ENCODE results near the gene NCBP1.
"Not testable (repeated sequence)": the region's sequence is repeated elsewhere in the genome, so short reads cannot be mapped to it uniquely, and the experiment has no call there.

Gene NCBP1

DNA sequence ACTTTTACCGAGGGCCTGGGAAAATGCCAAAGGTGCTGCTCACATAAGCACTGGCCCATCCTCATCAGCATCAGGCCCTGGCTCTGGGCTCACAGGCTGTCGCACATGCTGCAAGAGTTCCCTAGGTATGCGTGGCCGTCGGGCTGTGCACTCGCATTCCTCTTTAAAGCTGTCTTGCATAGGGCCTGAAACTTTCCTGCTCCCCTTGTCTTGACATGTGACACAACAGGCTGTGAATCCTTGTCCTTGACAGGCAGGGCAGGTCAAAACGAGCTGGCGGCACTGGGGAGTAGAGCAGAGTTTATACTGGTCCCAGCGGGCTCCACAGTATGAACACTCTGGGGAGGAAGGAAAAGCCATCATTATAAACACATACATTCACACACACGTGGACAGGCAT, 31.2 kb upstream of the NCBP1 start:
- Mint-ChIP-seq H3K36me3 (ENCODE audit: low read depth) (peaks cover 29% of the 10 kb centered on the region), H3K9me3 (no peaks in the 10 kb centered on the region), H3K27me3 (ENCODE audit: low read depth) (peaks cover 2% of the 10 kb centered on the region), H3K4me3 (no peak overlapping the region), H3K27ac (no peak overlapping the region), H3K4me1 (ENCODE audit: low read depth) (peaks cover 6% of the 10 kb centered on the region)
- DNase-seq (ENCODE audit: low spot score) = no peak

DNA sequence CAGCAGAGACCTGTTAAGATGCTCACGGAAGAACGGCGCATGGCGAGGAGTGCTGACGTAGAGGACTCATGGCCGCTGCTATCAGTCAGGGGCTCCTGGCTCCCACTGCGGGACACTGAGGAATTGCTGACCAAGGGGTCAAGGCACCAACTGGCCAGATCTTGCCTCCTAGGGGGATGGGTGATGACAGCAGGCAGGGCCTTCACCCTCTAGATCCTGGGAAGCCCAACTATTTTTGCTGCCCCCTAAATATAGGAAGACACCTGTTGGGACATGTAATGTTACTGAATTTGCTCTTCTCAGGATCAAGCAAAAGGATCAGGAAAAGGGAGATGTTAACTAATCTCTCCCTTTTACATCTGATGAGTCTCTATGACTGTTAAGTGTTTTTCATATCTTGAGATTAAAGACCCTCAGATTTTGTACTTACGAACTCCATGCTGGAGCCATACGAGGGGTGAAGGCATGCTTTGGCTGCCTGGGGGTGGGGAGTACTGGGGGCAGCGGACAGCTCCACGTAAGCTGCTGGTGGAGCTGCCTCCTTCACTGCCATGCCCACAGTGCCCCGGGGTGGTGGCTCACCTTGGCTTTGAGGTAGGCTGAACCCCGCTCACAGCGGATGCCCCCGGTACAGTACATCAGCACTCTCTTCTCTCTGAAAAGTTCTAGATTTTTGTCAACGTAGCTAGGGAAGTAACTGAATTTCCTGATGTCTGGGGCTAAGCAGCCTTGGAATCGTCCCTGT, 28.5 kb upstream of the NCBP1 start:
- Mint-ChIP-seq H3K27ac (no peak overlapping the region), H3K4me3 (no peak overlapping the region), H3K36me3 (ENCODE audit: low read depth) (peaks cover 30% of the 10 kb centered on the region), H3K27me3 (ENCODE audit: low read depth) (no peaks in the 10 kb centered on the region), H3K4me1 (ENCODE audit: low read depth) (no peaks in the 10 kb centered on the region), H3K9me3 (no peaks in the 10 kb centered on the region)
- DNase-seq (ENCODE audit: low spot score) = no peak

DNA sequence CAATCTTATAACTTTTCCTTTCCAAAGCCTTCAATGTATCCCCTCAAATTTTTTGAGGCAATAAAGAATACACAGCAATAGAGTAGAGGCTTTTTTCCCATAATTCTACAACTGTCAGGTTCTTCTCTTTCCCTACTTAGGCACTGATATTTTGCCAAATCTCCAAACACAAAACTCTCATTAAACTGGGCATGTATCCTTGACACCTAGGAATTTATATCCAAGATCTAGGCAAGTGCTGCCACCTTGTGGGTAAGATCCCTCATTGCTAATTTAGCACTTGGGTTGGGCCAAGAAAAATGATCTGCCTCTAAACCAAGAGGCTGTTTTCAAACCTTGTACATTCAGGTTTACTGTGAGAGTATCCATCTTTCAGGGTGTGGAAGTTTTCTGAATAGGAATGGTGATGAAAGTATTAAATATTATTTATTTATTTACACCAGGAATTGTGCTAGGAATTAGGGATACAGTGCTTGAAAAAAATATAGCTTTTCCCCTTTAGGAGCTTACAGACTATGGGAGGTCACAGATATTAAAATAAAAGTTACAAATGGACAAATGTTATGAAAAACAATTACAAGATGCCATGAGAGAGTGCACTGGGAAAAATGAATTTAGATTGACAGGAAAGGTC, 18.1 kb upstream of the NCBP1 start:
- Mint-ChIP-seq H3K4me1 (ENCODE audit: low read depth) (peaks cover 15% of the 10 kb centered on the region), H3K27me3 (ENCODE audit: low read depth) (no peaks in the 10 kb centered on the region), H3K9me3 (no peaks in the 10 kb centered on the region), H3K36me3 (ENCODE audit: low read depth) (peaks cover 14% of the 10 kb centered on the region), H3K27ac (no peak overlapping the region), H3K4me3 (no peak overlapping the region)
- DNase-seq (ENCODE audit: low spot score) = no peak

DNA sequence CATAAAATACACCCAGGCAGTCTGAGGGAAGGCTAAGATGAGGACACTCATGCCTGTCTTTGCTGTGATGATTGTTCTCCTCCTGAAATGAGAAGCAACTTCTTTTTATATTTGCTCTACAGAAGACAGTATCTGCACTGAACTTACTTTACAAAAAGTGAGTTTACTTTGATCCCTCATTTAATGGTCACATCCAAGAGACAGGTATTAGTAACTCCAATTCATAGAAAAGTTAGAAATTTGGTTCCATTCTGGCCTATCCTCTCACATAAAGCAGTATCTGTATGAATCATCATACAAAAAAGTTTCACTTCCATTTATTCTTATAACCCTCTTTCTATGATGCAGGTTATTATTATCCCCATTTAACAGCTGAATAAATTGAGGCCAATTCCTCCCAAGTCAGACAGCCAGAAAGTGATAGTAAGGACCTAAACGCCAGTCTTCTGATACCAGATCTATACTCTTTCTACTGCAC, 15.6 kb upstream of the NCBP1 start:
- Mint-ChIP-seq H3K4me1 (ENCODE audit: low read depth) (peaks cover 15% of the 10 kb centered on the region), H3K4me3 (no peak overlapping the region), H3K9me3 (no peaks in the 10 kb centered on the region), H3K27me3 (ENCODE audit: low read depth) (no peaks in the 10 kb centered on the region), H3K27ac (no peak overlapping the region), H3K36me3 (ENCODE audit: low read depth) (peaks cover 20% of the 10 kb centered on the region)
- DNase-seq (ENCODE audit: low spot score) = no peak

DNA sequence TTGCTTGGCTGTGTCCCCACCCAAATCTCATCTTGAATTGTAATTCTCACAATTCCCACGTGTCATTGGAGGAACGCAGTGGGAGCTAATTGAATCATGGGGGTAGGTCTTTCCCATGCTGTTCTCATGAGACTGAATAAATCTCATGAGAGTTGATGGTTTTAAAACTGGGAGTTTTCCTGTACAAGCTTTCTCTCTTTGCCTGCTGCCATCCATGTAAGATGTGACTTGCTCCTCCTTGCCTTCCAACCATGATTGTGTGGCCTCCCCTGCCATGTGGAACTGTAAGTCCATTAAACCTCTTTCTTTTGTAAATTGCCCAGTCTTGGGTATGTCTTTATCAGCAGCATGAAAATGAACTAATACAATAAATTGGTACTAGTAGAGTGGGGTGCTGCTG, 13.6 kb upstream of the NCBP1 start:
- H3K4me3 Mint-ChIP-seq = not testable (repeated sequence)

DNA sequence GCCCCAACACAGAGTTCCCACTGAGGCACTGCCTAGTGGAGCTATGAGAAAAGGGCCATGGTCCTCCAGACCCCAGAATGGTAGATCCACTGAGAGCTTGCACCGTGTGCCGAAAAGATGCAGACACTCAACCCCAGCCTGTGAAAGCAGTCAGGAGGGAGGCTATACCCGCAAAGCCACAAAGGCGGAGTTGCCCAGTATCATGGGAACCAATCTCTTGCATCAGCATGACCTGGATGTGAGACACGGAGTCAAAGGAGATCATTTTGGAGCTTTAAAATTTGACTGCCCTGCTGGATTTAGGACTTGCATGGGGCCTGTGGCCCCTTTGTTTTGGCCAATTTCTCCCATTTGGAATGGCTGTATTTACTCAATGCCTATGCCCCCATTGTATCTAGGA, 11.1 kb upstream of the NCBP1 start:
- H3K36me3 Mint-ChIP-seq (ENCODE audit: low read depth) = peaks cover 32% of the 10 kb centered on the region
- not testable (repeated sequence) for H3K9me3 Mint-ChIP-seq; H3K27ac Mint-ChIP-seq; H3K27me3 Mint-ChIP-seq (ENCODE audit: low read depth); DNase-seq (ENCODE audit: low spot score); H3K4me3 Mint-ChIP-seq
- peaks cover 14% of the 10 kb centered on the region for H3K4me1 Mint-ChIP-seq (ENCODE audit: low read depth)

More for the DNA sequence above, 13.6 kb upstream of the NCBP1 start:
- Mint-ChIP-seq H3K36me3 (ENCODE audit: low read depth) (peaks cover 34% of the 10 kb centered on the region), H3K4me1 (ENCODE audit: low read depth) (peaks cover 15% of the 10 kb centered on the region)
- not testable (repeated sequence) for DNase-seq (ENCODE audit: low spot score); H3K27ac Mint-ChIP-seq; H3K9me3 Mint-ChIP-seq; H3K27me3 Mint-ChIP-seq (ENCODE audit: low read depth)

DNA sequence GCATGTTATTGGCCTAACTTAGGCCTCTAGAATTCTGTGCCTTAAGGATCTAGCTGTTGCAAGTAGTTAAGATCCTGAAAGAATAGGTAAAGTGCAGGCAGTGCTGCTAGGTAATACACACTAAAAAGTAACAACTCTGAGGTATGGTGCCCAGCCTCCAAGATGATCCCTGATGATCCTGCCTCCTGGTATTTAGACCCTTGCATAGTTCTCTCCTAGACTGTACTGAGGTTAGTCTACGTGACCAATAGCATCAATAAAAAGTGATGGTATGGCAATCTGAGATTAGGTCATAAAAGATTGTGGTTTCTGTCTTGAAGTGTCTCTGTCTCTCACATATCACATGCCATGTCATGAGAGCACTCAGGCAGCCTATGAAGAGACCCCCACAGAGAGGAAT, 9.7 kb upstream of the NCBP1 start:
- no peak overlapping the region for H3K27ac Mint-ChIP-seq
- no peak for DNase-seq (ENCODE audit: low spot score)
- H3K36me3 Mint-ChIP-seq (ENCODE audit: low read depth) = peaks cover 32% of the 10 kb centered on the region
- no peaks in the 10 kb centered on the region for H3K27me3 Mint-ChIP-seq (ENCODE audit: low read depth)
- H3K4me1 Mint-ChIP-seq (ENCODE audit: low read depth) = no peaks in the 10 kb centered on the region
- H3K9me3 Mint-ChIP-seq = no peaks in the 10 kb centered on the region
- no peak overlapping the region for H3K4me3 Mint-ChIP-seq

DNA sequence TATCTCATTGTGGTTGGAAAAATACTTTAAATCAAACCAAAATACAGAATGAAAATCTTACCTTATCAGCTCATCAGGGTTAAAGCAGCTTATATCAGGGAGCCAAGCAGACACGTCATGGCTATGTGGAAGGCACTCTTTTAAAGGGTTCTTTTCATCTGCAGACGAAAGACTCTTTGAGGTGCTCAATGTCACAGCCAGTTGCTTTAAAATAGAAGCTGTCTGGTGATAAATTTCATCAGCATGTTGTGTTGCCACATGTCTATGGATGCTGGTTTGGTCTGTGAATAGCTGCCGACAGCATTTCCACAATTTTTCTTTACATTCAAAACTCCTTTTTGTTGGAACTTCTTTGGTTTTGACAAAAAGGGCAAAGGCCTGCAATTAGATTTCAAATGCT, 8.0 kb upstream of the NCBP1 start:
- Mint-ChIP-seq H3K27ac (no peak overlapping the region), H3K9me3 (no peaks in the 10 kb centered on the region), H3K36me3 (ENCODE audit: low read depth) (peaks cover 27% of the 10 kb centered on the region), H3K4me1 (ENCODE audit: low read depth) (peaks cover 4% of the 10 kb centered on the region), H3K27me3 (ENCODE audit: low read depth) (no peaks in the 10 kb centered on the region), H3K4me3 (no peak overlapping the region)
- no peak for DNase-seq (ENCODE audit: low spot score)

DNA sequence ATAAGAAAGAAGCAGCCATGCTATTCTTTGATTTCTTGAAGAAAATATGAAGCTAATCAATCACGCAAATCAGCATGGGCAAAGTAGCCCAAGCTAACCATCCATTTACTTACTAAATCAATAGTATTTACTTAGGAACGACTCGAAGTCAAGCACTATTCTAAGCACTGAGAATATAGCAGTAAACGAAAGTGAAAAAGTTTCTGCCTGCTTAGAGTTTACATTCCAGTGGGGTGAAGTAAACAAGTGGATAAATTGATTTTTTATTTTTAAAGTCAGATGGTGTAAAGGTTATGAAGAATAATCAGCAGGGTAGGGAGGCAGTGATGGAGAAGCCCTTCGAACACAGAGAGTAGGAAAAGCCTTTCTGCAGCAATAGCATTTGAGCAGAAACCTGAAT, 6.0 kb upstream of the NCBP1 start:
- Mint-ChIP-seq H3K4me1 (ENCODE audit: low read depth) (peaks cover 11% of the 10 kb centered on the region), H3K27me3 (ENCODE audit: low read depth) (no peaks in the 10 kb centered on the region), H3K4me3 (no peak overlapping the region), H3K27ac (no peak overlapping the region), H3K9me3 (no peaks in the 10 kb centered on the region), H3K36me3 (ENCODE audit: low read depth) (peaks cover 19% of the 10 kb centered on the region)
- DNase-seq (ENCODE audit: low spot score) = no peak

DNA sequence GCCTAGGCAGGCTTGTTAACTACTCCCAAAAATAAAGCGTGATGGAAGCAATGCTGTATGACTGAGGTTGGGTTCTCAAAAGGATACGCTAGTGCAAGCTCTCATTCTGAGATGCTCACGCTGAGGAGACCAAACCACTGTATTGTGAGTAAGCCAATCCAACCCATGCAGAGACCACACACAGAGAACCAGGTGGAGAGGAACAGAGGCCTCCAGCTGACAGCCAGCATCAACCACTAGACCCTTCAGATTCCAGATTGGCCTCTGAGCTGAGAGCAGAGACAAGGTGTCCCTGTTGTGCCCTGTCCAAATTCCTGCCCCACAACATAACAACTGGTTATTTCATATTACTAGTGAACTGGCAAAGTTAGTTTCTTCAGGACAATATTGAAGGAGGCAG, 5.0 kb upstream of the NCBP1 start:
- DNase-seq (ENCODE audit: low spot score) = no peak
- peaks cover 15% of the 10 kb centered on the region for H3K36me3 Mint-ChIP-seq (ENCODE audit: low read depth)
- H3K4me1 Mint-ChIP-seq (ENCODE audit: low read depth) = peaks cover 12% of the 10 kb centered on the region
- no peak overlapping the region for H3K27ac Mint-ChIP-seq
- no peaks in the 10 kb centered on the region for H3K27me3 Mint-ChIP-seq (ENCODE audit: low read depth)
- no peaks in the 10 kb centered on the region for H3K9me3 Mint-ChIP-seq
- H3K4me3 Mint-ChIP-seq = no peak overlapping the region

DNA sequence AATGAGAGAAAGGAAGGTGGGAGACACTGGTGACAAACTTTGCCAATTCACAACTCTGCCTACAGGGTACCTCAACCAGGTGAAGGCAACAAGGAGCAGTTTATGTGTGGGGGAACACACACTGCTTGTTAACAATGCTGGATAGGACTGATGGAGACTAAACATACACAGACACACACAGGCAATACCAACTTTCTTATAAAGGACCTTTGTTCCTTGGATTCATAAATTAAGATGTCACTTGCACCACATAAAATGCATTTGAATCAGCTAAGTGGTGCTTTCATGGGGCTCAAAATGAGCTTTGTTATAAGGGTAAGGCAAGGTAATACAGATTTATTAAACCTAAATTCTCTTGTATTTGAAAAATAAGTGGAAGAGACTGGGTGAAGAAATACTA, 4.5 kb upstream of the NCBP1 start:
- no peak for DNase-seq (ENCODE audit: low spot score)
- peaks cover 12% of the 10 kb centered on the region for H3K4me1 Mint-ChIP-seq (ENCODE audit: low read depth)
- H3K36me3 Mint-ChIP-seq (ENCODE audit: low read depth) = peaks cover 10% of the 10 kb centered on the region
- no peaks in the 10 kb centered on the region for H3K9me3 Mint-ChIP-seq
- H3K4me3 Mint-ChIP-seq = no peak overlapping the region
- no peak overlapping the region for H3K27ac Mint-ChIP-seq
- no peaks in the 10 kb centered on the region for H3K27me3 Mint-ChIP-seq (ENCODE audit: low read depth)

DNA sequence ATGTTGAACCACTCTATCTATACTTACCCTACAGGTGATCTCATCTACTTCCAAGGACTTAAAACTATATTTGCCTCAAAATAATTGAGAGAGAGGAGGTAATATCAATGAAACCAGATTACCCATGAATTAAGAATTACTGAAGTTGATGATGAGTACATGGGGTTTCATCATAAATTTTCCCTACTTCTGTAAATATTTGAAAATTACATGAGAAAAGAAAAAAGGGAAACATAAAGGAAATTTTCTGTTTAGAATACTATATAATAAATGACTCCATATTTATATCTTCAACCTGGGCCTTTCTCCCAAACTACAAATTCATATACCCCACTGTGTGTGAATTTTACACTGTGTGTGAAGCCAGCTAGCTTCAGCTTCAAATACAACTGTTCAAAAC, 3.0 kb upstream of the NCBP1 start:
- DNase-seq (ENCODE audit: low spot score) = no peak
- Mint-ChIP-seq H3K4me3 (no peak overlapping the region), H3K36me3 (ENCODE audit: low read depth) (peaks cover 12% of the 10 kb centered on the region), H3K27ac (no peak overlapping the region), H3K4me1 (ENCODE audit: low read depth) (peaks cover 23% of the 10 kb centered on the region), H3K9me3 (no peaks in the 10 kb centered on the region), H3K27me3 (ENCODE audit: low read depth) (no peaks in the 10 kb centered on the region)

DNA sequence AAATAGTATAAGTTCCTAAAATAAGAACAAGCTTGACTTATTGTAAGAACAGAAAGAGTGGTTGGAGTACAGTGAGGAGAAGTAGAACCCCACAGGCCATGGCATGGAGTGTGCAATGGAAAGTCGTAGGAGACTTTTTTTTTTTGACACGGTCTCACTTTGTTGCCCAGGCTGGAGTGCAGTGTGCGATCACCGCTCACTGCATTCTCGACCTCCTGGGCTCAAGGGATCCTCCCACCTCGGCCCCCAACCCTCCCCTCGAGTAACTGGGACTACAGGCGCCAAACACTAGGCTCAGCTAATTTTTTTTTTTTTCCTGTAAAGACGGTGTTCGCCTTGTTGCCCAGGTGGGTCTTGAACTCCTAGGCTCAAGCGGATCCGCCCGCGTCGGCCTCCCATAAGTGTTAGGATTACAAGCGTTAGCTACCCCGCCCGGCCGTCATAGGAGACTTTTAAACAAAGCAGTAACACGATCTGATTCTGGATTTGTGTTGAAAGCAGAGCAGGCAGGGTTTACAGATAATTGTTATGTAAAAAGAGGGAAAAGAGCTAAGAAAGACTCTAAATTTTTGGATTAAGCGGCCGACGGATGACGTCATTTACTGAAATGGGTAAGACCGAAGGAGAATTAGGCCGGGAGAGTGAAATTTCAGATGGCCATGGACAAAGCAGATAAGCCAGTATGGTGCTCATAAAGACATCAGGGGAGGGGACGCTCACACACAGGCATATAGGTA, 1.2 kb upstream of the NCBP1 start:
- H3K27ac Mint-ChIP-seq = peak overlapping the region; percentile 99
- H3K4me3 Mint-ChIP-seq = peak overlapping the region; percentile 95
- no peaks in the 10 kb centered on the region for H3K27me3 Mint-ChIP-seq (ENCODE audit: low read depth)
- DNase-seq (ENCODE audit: low spot score) = peak; percentile 12
- H3K36me3 Mint-ChIP-seq (ENCODE audit: low read depth) = peaks cover 13% of the 10 kb centered on the region
- H3K4me1 Mint-ChIP-seq (ENCODE audit: low read depth) = peaks cover 33% of the 10 kb centered on the region
- H3K9me3 Mint-ChIP-seq = no peaks in the 10 kb centered on the region

DNA sequence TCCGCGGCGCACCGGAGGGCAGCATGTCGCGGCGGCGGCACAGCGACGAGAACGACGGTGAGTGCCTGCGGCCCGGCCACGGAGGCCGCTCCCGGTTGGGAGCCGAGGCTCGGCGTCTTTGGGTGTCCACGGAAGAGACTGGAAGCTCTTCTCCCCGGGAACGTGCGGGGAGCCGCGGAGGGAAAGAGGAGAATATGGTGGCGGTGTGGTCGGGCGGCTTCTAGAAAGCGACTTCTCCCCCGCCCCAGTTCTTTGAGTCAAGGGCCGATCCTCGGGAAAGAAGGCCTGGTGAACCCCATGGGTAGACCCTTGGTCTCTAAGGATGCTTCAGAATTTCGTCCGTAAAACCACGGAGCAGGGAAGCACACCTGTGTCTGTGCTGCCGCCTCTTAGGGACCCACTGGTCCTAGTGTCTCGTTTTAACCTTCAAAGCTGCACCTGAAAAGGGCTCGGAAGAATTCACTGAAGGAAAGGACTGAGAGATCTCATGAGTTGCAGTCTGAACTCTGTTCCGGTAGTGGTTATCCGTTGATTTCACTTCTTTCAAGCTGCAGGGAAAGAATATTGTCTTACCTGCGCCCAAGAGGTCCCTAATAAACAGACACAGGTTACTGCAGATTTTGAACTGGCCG, 354 bp downstream of the NCBP1 start:
- peak overlapping the region; percentile 99 for H3K27ac Mint-ChIP-seq
- H3K36me3 Mint-ChIP-seq (ENCODE audit: low read depth) = peaks cover 14% of the 10 kb centered on the region
- peaks cover 44% of the 10 kb centered on the region for H3K4me1 Mint-ChIP-seq (ENCODE audit: low read depth)
- H3K27me3 Mint-ChIP-seq (ENCODE audit: low read depth) = no peaks in the 10 kb centered on the region
- no peaks in the 10 kb centered on the region for H3K9me3 Mint-ChIP-seq
- H3K4me3 Mint-ChIP-seq = peak overlapping the region; percentile 95
- no peak for DNase-seq (ENCODE audit: low spot score)
